NCI-H2171 treated with DMSO at 0.1 percent for 48 hours (cell line): Measurements from ENCODE around the gene CBLIF.
A peak's percentile ranks its signal among the peaks of the same experiment; 100 is the strongest.
"Not testable (repeated sequence)": the region's sequence is repeated elsewhere in the genome, so short reads cannot be mapped to it uniquely, and the experiment has no call there.

ENCODE experiments used
- DNase-seq: peaks from one replicate; lab custom pipeline; 2025; lab: John Stamatoyannopoulos, UW

Gene CBLIF

DNA sequence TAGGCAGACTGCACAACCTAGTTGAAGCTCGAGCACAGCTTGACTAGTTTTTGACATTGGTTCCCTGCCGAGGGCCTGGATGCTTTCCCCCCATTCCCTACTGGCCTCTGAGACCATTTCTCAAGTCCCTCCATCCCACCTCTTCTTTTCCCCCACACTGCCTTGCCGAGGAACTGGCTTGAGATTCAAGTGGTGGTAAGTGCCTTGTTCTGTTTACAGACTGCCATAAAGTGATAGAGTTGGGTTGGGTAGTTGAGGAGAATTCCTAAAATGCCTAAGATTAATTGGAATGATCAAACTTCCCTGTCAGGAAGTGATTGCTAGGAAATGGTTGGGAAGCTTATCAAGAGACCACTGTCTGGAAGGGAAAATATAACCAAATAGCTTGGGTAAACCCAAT is 50.9 kb downstream of the CBLIF start:
- DNase-seq, result no peak

DNA sequence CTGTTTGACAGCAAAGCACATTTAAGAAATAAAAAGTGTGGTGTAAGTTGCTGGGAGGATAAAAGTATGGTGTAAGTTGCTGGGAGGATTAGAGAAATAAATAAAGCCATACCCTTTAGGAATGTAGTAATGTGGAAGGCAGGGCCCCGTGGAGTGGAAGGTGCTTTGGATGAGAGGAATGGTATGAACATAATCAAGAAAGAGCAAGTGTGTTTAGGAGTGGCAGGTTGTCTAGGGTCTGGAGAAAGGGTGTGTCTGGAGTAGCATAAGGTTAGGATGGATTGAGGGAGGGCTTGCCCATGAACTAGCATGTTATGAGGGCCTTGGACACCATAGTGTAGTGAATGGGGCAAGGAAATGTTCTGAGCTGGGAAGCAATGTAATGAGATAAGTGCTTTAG is 52.8 kb downstream of the CBLIF start:
- DNase-seq, result no peak

DNA sequence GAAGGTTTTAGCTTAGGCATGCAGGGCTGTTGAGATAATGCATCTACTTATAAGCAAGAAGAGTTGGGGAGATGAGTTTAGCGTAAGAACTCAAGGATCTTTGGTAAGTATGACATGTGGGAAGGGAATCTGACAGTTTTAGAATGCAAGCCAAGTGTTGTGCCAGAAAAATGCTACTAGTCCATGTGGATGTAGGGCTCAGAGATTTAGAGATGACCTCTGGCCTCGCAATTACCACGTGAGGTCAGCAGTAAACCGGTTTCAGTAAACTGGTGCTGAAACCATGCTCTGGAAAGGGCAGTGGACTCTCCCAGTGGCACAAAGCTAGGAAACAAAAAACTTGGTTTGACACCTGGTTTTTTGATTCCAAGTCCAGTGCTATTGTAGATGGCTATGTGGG is 53.7 kb downstream of the CBLIF start:
- no peak for DNase-seq

DNA sequence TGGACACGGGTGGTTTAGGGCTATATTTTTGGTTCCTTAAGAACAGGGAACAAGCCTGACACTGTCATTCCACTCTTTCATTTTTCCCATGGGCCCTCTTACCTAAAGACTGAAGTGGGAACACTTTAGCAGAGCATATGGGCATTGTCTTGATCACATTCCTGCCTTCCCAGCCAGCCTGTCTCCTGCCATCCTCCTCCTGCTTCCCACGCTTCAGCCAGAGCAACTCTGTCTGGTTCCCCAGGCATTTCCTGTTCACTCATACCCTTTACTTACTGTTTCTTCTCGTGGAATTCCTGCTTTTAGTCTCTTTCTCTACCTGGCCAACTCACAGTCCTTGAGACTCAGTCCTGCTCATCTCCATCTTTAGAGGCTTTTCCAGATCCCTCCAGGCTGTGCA is 57.5 kb downstream of the CBLIF start:
- peak; percentile 51 for DNase-seq

DNA sequence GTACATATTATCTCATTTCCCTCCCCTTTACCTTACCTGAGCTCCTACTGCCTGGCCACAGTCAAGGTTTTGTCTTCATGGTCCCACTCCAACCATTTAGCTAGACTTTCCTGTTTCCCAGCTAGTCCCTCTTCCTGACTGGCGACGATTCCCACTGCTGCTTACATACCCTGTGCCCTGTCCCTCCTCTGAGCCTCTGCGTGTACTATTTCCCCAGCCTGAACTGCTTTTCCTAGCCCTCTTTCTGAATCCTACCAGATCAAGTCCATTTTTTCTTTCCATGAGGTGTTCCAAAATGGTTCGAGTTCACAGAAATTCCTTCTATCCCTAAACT is 58.1 kb downstream of the CBLIF start:
- DNase-seq, result no peak

DNA sequence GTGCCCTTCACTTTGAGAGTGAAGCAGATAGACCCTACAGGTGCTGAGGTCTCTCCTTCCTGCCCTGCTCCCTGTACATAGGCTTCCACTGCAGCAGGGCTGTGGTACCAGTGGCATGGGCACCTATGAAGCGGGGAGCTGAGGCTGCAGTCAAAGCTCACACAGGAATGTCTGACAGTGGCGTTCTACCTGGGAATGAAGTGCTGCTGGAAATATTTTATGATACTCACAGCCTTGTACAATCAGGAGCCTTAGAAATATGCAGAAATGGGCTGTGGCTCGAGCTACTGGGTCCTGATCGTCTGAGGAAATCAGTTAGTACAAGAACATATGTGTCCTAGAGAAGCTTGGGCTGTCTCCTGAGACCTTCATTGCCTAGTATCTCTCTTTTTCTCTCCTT is 59.5 kb downstream of the CBLIF start:
- no peak for DNase-seq

DNA sequence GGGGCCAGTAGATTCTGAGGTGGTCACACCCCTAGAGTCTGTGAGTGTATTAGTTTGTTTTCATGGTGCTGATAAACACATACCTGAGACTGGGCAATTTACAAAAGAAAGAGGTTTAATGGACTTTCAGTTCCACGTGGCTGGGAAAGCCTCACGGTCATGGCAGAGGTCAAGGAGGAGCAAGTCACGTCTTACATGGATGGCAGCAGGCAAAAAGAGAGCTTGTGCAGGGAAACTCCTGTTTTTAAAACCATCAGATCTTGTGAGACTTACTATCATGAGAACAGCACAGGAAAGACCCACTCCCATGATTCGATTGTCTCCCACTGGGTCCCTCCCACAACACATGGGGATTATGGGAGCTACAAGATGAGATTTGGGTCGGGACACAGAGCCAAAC is 60.9 kb downstream of the CBLIF start:
- DNase-seq, result not testable (repeated sequence)

DNA sequence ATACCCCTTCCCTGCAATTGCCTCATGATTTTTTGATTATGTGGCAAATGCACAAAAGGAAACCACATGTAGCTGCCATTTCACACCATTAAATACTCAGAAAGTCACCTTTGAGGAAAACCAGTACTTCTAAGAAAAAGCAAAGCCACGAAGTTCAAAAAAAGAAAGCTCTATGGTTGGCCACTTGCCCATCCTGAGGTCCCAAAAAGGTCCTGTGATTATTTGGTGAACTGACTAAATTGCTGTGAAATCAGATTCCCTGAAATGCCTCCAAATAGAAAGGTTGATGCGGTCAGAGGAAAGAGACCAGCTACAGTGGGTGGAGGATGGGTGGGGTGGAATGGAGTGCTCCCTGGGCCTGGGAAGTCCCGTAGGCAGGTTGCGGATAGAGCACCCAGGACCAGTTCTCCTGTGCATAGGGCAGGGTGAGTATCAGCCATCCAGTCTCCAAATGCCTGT is 61.6 kb downstream of the CBLIF start:
- no peak for DNase-seq

DNA sequence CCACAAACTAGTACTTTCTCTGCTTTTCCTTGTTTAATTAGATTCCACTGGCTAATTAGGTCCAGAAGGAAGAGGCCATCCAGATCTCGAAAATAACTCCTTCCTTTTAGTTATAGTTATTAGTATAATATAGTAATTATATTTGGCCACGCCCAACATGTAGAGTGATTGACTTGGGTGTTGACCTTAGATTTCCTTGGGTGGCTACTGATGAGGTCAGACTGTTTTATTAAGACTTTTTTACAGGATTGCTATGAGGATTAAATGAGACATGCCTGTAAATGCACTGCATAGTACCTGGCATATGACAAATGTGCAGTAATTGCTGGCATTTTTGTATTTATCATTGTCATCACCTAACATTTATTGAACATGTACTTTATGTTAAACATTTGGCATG is 63.2 kb downstream of the CBLIF start:
- no peak for DNase-seq

DNA sequence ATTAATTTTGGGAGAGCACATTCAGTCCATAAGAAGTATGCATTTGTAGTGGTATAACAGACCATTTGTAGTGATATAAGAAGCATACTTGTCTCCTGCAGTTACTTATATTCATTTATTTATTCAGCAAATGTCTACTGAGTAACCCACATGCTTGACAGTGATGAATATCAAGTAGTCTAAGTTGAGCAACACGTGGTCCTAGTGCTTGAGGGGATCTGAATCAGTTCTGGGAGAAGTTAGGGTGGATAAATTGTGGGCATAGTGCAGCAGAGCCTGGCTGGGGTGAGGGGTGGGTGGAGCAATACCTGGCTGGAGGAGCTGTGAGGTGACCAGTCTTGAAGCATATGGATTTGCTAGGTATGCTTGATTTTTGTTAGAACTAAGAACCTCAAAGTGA is 65.8 kb downstream of the CBLIF start:
- no peak for DNase-seq
